COLO829 (cell line): ENCODE data around the gene LDLR.
"Not testable (repeated sequence)": the region's sequence is repeated elsewhere in the genome, so short reads cannot be mapped to it uniquely, and the experiment has no call there.

Experiments used
- DNase-seq: peaks from one replicate; pipeline ENCODE4 v3.0.0; 2012; ENCODE audit warnings: low spot score

The LDLR gene

GRCh38 chr19:11174336-11174735 is 85.1 kb downstream of the LDLR start:
- no peak for DNase-seq

- no peak for DNase-seq
Measured at GRCh38 chr19:11175920-11176319, 86.7 kb downstream of the LDLR start.

- no peak for DNase-seq
Measured at GRCh38 chr19:11176466-11177193, 87.4 kb downstream of the LDLR start.

GRCh38 chr19:11177592-11177991 is 88.3 kb downstream of the LDLR start:
- DNase-seq, result no peak

GRCh38 chr19:11179145-11179465 is 89.8 kb downstream of the LDLR start:
- DNase-seq, result not testable (repeated sequence)

- DNase-seq, result no peak
Measured at GRCh38 chr19:11179716-11180297, 90.5 kb downstream of the LDLR start.

GRCh38 chr19:11180346-11180745 is 91.1 kb downstream of the LDLR start:
- DNase-seq, result no peak

GRCh38 chr19:11180975-11181374 is 91.7 kb downstream of the LDLR start:
- DNase-seq, result not testable (repeated sequence)

GRCh38 chr19:11181488-11181887 is 92.2 kb downstream of the LDLR start:
- no peak for DNase-seq
